H1 (cell line): Measurements from ENCODE around the gene NUP98.

ENCODE experiments used
- BRCA1 ChIP-seq: IDR thresholded peaks from 2 replicates; pipeline ENCODE4 v1.6.1; 2012; ENCODE audit warnings: low read depth, low read length, improper control_type of control experiment
- CEBPB ChIP-seq: IDR thresholded peaks from 2 replicates; pipeline ENCODE4 v1.6.1; 2012; ENCODE audit warnings: low read depth, low read length
- CHD2 ChIP-seq: IDR thresholded peaks from 2 replicates; pipeline ENCODE4 v1.6.1; 2012; ENCODE audit warnings: low read length, improper control_type of control experiment
- EP300 ChIP-seq, 2 experiments: IDR thresholded peaks; 1 replicate in 1 of 2; 2 replicates in 1 of 2; pipeline ENCODE4 v1.6.1; 2011 to 2012; ENCODE audit warnings: low read depth in 2 of 2, low read length in 2 of 2, mild to moderate bottlenecking in 2 of 2, borderline replicate concordance in 1 of 2, inconsistent platforms in 1 of 2, moderate library complexity in 1 of 2
- EZH2 ChIP-seq: fragments of 200-600 bp; sonication (generic); IDR thresholded peaks from 2 replicates; pipeline ENCODE4 v1.7.1; 2012; ENCODE audit warnings: low read depth, mild to moderate bottlenecking, moderate library complexity, low read length, inconsistent platforms; ENCODE audit not compliant: severe bottlenecking
- KDM1A ChIP-seq: fragments of 200-600, 300-600 bp; sonication (generic); IDR thresholded peaks from 2 replicates; pipeline ENCODE4 v1.7.1; 2016; ENCODE audit warnings: mild to moderate bottlenecking, low read length, borderline replicate concordance
- POLR2A ChIP-seq, 2 experiments: IDR thresholded peaks; 1 replicate in 1 of 2; 2 replicates in 1 of 2; pipeline ENCODE4 v1.6.1; 2011; ENCODE audit warnings: low read depth in 2 of 2, low read length in 2 of 2, mild to moderate bottlenecking in 2 of 2; ENCODE audit errors: control extremely low read depth in 1 of 2
- TAF1 ChIP-seq: IDR thresholded peaks from 2 replicates; pipeline ENCODE4 v1.6.1; 2011; ENCODE audit warnings: mild to moderate bottlenecking, low read depth, low read length
- YY1 ChIP-seq: IDR thresholded peaks from 2 replicates; pipeline ENCODE4 v1.6.1; 2011; ENCODE audit warnings: low read depth, mild to moderate bottlenecking, low read length
- TF ChIP-seq, protein P1 (sequence below), 3 experiments: IDR thresholded peaks; 1 replicate in 2 of 3; 2 replicates in 1 of 3; pipeline versions ENCODE4 v1.5.1 to v1.6.1; 2011; ENCODE audit warnings: low read length in 3 of 3, mild to moderate bottlenecking in 3 of 3, inconsistent platforms in 2 of 3, low read depth in 1 of 3, moderate library complexity in 1 of 3; ENCODE audit not compliant: insufficient read depth in 1 of 3; ENCODE audit errors: control extremely low read depth in 1 of 3
- TF ChIP-seq, protein P2 (sequence below): IDR thresholded peaks from 2 replicates; pipeline ENCODE4 v1.6.1; 2012; ENCODE audit warnings: inconsistent platforms
- TF ChIP-seq, protein P3 (sequence below): IDR thresholded peaks from 2 replicates; pipeline ENCODE4 v1.6.1; 2011; ENCODE audit warnings: low read depth, mild to moderate bottlenecking, low read length; ENCODE audit not compliant: insufficient read depth

DNA sequence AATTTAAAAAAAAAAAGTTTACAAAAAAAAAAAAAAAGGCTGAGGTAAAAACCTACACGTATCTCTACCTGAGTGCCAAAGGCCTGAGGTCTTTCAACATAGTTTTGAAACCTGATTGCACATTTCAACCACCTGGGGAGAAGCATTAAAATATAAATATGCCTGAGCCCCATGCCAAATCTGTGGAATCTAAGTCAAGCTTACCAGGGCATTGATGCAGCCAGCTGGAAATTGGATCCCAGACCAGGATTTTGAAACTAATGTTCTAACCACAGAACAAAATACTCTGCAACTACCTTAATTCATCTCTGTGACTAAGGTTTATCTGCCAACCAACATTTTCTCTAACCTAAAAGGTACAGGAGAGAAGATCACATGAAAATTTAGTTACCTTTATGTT, 87.4 kb downstream of the NUP98 start:
- TF ChIP-seq POLR2A (IDR thresholded peaks at IDR 0.05; ENCODE audit: control extremely low read depth in 1 of 2, low read depth in 2 of 2, low read length in 2 of 2) (no peak), BRCA1 (no peak), EZH2 (no peak), CHD2 (no peak), TAF1 (no peak), EP300 (IDR thresholded peaks at IDR 0.05; ENCODE audit: borderline replicate concordance in 1 of 2, low read depth in 2 of 2, low read length in 2 of 2) (no peak), KDM1A (no peak), CEBPB (no peak), YY1 (no peak)
- TF ChIP-seq, protein P1, sequence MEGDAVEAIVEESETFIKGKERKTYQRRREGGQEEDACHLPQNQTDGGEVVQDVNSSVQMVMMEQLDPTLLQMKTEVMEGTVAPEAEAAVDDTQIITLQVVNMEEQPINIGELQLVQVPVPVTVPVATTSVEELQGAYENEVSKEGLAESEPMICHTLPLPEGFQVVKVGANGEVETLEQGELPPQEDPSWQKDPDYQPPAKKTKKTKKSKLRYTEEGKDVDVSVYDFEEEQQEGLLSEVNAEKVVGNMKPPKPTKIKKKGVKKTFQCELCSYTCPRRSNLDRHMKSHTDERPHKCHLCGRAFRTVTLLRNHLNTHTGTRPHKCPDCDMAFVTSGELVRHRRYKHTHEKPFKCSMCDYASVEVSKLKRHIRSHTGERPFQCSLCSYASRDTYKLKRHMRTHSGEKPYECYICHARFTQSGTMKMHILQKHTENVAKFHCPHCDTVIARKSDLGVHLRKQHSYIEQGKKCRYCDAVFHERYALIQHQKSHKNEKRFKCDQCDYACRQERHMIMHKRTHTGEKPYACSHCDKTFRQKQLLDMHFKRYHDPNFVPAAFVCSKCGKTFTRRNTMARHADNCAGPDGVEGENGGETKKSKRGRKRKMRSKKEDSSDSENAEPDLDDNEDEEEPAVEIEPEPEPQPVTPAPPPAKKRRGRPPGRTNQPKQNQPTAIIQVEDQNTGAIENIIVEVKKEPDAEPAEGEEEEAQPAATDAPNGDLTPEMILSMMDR (IDR thresholded peaks at IDR 0.05; ENCODE audit: control extremely low read depth in 1 of 3, insufficient read depth in 1 of 3, low read depth in 1 of 3, low read length in 3 of 3) = no peak
- TF ChIP-seq, protein P2, sequence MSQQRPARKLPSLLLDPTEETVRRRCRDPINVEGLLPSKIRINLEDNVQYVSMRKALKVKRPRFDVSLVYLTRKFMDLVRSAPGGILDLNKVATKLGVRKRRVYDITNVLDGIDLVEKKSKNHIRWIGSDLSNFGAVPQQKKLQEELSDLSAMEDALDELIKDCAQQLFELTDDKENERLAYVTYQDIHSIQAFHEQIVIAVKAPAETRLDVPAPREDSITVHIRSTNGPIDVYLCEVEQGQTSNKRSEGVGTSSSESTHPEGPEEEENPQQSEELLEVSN = no peak
- TF ChIP-seq, protein P3, sequence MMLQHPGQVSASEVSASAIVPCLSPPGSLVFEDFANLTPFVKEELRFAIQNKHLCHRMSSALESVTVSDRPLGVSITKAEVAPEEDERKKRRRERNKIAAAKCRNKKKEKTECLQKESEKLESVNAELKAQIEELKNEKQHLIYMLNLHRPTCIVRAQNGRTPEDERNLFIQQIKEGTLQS = no peak
